ENCODE data around the gene EPB42.

DNA sequence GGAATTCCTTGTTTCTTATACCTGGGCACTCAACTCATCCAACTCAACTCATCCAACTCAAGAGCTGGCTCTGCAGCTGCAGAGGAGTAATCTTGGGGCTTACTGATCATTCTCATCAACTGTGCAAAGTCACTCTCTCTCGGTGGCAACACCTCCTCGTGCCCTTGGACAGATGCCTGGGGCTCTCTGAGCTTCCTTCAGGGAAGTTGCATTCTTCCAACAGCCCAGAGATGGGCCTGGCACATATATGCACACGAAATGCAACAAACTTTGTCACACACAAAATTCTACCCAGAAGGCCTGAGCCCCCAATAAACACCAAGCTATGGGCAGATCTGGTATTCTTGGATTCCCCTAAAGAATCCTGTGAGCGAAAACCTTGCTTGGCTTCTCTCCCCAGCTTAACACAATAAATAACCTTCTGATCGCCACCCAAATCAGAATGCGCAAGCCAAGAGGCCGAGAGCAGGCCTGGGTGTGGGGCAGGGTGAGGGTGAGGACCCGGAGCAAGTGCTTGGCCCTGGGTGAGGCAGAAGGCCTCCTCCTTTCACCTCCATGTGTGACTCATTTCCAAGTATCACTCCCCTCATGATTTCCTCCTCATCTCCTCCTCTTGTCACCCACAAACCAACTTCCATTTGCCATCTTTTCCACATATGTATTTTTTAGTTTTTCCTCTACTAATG lies 30.5 kb upstream of the EPB42 start:
- TF ChIP-seq POLR2A (IDR thresholded peaks at IDR 0.05; ENCODE audit: low read length) (no peak), GATA1 (IDR thresholded peaks at IDR 0.05; ENCODE audit: low read depth, low read length) (no peak)
